Stimulated activated CD8-positive, alpha-beta memory T cell treated with anti-CD3 and anti-CD28 coated beads, Interleukin-7, amount 100 ng/mL, for 1 hour (primary cell): ENCODE results near the gene LAMB3.

Experiments
- DNase-seq, 2 donors: peaks; one replicate each; pipeline ENCODE4 v3.0.0-alpha.2; 2020; ENCODE audit warnings: low read depth in 2 of 2

The LAMB3 gene

DNA sequence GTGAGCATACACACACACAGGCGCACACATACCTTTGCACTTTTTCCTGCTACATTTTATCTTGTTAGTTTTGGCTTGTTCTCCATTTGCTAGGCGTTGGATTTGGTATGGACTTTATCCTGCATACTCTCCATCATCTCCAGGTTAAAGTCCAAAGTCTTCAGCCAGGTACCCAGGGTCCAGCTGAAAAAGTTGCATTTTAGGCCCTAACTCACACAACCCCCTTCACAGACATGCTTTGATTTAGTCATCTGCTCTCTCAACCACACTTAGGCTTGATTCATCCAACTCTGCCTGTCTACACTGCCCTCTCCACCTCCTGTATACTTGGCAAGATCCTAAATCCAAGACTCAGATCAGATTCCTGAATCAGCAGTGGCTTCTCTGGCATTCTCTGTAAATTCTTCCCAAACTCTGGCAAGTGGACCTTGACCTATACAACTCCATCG is 10.7 kb upstream of the LAMB3 start:
- DNase-seq = no peak

DNA sequence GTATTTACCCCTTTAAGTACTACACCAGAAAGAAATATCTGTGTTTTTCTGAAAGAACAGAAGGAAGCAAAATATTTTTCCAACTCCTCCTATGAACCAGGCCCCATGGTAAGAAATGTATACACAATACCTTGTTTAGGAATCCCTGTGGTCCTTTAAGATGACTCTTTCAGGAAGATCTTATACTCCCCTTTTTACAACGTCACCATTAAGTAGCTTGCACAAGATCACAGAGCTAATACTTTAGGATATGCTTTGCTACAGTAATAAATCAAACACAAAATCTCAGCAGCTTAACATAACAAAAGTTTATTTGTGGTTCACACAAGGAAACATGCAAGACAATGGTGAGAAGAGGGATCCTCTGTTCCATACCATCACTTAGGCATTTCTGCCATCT is 8.8 kb upstream of the LAMB3 start:
- DNase-seq = no peak

DNA sequence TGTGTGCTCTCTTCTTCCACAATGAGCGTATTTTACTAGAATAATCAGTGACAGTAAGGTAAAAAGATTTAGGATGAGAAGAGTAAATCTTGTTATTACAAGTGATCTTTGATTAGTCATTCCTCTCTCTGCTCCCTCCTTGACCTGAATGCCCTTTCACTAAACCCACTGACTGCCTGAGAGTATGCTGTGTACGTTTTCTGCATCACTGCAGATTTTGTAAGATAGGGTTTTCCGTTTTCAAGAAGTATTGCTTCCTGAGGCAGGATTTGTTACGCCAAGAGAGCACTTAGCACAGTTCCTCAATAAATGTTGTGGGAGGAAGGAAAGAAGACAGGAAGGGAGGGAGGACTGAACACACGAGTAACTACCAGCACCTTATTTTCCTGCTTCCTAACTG is 7.7 kb upstream of the LAMB3 start:
- DNase-seq = no peak

DNA sequence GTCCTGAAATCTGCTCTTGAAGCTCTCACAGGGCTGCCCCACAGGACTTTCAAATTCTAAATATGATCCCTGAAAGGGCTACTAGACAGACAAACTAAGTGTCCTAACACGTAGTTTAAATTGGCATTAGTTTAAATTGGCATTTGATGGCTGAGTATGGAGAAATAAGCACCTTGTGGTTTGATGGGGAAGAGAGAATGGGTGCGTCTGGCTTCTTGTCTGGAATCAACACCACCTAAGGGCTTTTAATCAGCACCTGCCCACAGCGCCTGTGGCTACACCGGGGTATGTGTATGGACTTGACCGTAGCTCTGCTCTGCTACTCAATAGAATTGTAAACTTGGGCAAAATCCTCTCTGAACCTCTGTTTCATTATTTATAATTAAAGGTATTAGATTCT is 5.7 kb upstream of the LAMB3 start:
- DNase-seq = no peak

DNA sequence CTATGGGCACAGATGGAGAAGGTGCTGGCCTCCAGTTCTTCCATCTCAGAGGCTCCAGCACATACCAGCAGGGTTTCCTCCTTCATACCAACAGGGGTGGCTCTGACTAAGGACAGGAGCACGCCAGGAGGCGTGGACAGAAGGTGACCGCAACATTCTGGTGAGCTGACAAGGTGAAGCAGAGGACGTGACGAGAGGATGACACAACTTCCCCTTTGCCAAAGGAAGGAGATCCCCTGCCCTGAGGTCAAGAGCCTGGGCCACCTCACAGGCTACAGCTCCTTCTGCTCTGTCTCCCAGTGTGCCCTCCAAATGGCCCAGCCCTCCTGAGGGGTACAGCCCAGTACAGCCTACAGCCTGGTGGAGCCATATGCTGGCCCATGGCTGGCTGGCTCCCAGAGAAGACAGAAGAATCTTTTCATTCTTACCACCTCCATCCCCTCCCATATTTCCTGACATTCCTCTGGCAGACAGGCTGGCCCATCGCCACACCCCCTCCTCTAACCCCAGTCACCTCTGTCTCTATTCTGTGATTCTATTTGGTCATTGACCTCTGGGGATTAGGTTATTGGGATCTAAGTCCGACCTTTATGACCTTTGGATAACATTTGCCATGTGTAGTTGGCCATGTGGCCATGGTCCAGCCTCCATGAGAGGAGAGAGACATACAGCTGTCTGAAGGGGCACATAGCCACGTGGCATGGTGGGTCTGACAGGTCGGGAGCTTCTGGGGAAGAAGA is 5.1 kb upstream of the LAMB3 start:
- DNase-seq = no peak

DNA sequence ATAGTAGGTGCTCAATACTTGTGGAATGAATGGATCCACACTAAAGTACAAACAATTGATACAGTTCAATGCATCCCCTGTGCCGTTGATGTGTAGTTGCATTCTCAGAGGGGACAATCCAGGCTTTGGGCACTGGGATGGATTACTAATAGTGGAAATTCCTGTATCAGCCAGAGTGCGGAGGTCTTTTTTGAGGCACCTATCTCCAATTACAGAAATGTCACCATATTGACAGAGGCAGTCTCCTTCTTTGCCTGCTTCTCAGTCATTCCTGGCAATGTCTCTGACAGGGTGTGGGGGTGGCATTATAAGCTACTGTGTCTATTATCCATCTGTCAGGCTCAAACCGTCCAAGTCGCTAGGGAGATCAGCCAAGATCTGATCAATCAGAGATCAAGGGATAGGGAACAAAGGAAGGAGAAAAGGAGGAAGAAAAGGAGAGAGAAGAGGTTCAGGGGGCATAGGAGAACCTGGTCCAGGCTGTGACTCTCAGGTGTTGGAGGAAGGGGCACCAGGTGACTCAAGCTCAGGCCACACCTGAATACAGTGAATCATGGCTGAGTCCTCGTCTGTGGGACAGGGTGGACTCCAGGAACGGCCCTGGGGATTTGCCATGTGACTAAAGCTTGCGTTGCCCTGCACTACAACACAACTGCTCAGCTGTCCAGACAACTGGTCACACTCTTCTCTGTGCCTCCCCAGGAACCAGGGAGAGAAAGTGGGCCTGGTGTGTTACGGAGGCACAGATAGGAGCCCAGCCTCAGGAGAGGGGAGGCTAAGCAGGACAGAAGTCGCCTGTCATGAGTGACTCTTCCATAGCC is 3.4 kb upstream of the LAMB3 start:
- no peak for DNase-seq

DNA sequence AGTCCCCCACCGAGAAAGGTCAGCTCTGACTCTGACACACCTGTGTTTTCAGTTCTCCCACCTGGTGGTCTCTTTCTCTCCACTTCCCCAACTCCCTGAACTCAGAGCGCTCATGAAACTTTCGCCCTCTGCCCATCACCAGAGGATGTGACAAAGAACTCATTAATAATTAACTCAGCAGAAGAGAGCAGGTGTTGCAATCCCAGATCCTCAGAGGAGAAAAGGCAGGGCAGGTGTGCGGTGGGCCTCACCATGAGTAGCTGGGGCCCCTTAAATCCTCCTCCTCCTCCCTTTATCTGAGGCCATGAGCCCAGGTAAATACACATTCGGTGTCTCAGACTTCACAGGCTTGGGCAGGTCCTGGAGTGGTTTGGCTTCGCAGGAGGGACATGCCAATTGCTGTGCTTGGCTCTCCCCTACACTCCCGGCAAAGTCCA is 1.7 kb upstream of the LAMB3 start:
- DNase-seq = no peak

DNA sequence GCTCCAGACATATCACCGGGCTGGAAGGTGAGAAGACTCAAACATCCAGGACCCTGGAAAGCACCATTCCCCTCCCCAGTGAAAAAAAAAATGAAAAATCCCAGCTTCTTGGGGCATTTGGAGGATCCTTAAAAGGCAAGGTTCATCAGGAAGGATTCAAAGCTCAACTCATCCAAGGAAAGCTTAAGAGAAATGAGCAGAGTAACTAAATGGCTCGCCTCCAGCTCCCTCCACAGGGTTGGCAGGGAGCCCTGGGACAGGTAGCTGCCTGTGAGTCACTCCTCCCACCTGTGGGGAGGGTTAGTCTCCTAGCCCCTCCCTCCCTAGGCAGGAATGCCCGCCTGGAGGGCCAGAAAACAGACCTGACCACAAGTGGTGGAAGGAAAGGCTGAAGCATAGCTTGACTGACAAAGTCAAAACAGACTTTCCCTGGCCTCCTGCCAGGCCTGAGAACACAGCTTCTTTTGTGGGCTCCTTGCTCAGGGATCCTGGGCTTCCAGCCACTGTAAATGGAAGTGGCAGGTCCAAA is 712 bp upstream of the LAMB3 start:
- DNase-seq = no peak

DNA sequence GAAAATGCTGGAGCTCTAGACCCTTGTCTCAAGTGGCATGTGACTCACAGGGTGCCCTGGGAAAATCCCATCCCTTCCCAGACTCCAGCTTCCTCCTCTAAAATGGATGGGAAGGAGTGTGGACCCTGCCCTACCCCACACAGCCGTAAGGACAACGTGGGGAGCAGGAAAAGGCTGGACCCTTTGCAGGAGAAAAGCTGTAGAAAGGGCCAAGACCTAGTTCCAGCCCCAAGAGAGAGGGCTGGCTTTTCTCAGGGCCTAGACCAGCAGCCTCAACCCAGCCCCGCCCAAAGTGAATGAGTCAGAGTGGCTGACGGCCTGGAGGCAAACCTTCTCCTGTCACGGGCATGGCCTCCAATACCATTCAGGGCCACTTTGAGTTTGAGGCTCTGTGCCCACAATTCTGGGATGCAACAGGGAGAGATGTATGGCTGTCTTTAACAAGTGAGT is 1.1 kb downstream of the LAMB3 start:
- no peak for DNase-seq

DNA sequence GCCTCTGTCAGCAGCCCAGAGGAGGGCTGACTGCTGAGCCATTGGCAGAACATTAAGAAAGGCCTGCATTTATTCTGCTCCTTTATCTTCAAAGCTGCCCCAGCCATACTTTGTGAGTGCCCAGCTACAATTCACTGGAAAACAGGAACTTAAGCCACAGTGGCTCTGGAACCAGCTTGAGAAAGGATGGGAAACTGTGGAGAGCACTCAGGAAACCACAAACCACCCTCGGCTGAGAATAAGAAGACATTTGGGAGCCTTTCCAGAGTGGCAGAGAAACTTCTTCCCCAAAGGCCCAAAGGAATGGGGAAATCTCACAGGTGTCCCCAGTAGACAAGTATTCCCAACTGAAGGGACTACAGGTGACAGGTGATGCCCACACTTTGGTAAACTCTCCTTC is 1.8 kb downstream of the LAMB3 start:
- no peak for DNase-seq

DNA sequence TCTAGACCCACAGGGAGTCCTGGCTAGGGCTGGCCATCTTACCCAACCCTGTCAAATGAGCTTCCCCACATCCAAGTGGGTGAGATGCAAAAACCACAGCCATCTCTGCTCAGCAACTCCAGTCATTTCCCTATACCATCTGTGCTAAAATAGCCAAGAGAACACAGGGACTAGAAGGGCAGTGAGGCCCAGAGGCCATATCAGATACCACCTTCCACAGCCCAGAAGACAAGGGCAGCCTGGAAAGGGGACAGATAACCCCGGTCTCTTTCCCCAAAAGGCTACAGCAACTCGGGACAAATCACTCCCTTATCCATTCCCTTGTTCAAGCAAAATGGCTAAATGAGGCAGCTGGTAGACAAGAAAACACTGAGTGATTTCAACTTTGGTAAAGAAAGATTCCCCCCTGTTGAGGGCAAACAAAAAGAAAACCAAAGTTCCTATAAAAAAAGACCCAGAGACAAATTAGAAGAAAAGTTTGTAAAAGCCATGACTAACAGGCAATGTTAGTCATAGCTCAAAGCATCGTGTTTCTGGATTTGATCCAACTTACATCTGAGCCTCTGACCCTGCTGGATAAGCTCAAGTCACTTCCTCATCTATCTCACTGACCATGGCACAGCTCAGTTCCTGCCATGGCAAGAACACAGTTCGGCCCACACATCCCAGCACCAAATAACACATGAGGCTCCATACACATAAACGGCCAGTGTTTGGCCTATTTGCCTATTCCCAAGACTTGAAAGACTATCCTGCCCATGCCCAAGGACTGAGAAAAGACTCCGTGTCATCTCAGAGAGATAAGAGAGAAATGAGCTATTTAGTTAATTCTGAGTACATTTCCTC is 3.1 kb downstream of the LAMB3 start:
- no peak for DNase-seq

DNA sequence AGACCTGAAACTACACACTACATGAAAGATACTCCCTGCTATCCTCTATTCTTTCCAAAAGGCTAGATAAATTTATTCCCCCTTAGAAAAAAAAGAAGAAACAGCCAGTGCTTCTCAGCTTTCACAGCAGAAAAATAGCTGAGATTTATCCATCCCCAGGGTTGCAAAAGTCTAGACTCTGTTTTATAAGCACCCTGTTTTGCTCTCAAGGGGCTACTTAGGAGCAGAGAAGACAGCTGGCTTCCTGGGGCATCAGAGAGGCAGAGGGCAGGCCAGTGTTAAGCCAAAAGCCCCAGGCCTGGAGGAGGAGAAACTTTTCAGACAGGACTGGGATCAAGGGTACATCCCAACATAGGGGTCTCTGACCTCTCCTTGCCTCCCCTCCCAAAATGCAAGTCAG is 3.9 kb downstream of the LAMB3 start:
- DNase-seq = no peak

DNA sequence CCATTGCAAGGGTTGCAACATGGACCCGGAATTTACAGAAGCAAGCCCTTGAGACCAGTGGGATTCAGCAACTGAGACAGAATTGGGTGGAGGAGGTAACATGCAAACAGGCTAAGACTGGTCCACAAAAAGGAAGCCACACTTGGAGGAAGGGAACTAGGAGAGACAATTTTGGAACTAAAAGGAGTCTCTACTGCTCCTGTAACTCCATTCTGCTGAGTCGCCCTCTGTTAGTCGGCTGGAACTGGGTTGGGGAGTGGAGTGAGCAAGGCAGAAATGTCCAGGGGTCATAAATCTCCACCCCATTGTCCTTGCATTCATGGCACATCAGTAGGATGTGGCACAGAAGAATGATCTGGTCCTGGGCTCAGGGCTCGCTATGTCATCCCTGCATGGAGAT is 5.1 kb downstream of the LAMB3 start:
- no peak for DNase-seq

DNA sequence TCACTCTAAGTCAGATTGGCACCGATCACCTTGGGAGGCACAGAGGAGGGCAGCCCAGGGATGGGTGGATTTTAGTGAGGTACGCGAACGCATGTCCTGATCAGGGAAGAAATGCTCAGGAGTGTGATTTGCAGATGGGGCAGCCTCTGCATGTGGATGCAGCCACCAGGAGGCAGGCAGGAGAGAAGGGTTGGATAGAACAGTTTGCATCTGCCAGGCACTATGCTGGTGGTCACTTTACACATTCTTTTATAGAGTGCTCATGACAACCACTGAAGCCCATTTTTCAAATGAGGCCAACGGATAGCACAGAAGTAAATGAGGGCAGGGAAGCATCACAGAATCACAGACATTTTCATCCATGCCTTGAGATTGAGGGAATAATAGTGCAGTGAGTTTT is 5.7 kb downstream of the LAMB3 start:
- no peak for DNase-seq

DNA sequence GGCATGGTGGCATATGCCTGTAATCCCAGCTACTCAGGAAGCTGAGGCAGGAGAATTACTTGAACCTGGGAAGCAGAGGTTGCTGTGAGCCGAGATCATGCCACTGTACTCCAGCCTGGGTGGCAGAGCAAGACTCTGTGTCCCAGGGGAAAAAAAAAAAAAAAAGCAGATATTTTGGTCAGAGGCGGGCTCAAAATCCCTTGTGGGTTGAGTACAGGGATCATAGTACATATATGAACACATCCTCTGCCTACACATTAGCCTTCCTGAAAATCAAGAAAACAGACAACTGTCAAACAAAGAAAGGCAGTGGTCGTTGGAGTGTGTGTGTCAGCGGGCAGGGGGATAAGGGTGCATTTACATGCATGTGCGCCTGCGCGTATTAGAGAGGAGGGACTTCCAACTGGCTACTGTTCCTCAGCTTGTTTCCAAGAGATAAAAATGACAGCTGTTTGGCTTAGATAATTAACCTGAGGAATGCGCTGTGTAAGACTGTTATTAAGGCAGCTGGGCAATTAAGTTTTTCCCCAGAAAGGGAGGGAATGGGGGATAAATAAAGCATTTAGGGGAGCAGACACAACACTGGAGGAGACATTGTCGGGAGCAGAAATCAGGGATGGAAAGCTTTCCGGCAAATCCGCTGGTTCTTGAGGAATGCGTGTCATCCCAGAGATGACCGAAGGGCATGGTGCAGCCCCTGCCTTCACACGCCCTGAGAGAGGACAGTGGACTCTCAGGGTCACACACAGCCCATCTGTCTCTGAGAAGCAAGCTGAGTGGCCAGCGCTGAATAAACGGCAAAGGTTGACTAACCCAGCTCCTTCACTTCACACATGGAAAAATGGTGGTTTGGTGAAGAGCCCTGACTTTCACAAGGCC is 6.4 kb downstream of the LAMB3 start:
- no peak for DNase-seq

DNA sequence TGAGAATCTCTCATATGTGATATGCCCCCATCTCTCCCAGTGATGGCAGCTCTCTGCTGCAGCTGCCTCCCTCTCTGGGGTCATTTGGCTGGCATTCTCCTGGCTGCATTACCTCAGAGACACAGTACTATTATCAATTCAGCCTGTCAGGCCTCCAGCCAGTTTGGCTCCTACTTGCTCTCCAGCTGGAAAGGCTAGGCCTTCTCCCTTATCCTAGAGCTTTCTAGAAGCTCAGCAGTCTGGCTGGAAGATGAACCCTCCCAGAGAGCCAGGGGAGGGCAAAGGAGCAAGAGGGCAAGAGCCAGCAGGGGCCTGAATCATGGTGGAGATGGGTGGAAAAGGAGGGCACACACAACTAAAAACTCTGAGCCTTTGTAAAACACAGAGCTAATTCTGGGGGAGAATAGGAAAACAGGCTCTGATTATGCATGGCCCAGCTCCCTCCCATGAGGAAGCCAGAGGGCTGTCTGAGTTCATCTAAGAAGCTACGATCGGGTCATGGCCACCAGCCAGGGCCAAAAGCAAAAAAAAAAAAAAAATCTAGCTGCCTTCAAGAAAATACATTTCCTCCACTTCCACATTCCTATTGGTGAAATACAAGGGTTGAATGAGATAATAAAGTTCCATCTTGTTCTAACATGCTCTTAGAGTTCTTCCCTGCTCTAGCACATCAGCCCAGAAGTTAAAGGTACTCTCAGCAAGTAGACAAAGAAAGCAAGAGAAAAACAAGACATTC is 8.8 kb downstream of the LAMB3 start:
- no peak for DNase-seq

DNA sequence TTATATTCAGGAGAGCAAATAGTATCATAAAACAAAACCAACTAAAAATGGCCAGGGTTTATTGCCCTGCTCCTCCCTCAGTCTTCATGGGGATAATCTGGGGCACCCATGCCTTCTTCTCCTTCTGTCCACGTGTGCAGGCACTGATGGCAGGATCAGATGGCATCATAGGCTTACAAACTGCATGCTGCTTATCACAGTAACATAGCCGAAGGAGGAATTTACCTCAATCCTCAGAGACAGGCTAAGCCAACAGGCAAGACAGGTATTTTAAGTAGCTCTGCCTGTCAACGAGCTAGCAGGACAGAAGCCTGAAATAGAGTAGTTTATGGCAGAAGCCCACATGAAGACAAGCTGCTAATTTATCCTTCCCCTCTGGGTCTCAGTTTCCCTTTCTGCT is 9.4 kb downstream of the LAMB3 start:
- no peak for DNase-seq

DNA sequence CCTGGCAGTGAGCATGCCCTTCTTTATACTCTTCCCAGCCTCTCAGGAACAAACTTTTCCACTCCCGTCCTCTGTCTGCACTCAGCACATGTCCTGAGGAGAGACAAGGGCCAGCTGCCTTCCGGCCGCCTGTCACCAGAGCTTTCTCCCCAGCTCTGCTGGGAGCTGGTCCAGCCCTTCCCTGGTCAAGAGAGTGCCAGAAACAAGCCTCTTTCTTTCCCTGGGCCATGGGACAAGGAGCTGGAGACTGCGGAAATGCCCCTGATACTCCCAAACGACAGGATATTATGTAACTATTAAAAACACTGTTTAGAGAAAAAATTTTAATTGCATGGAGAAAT is 10.4 kb downstream of the LAMB3 start:
- no peak for DNase-seq

DNA sequence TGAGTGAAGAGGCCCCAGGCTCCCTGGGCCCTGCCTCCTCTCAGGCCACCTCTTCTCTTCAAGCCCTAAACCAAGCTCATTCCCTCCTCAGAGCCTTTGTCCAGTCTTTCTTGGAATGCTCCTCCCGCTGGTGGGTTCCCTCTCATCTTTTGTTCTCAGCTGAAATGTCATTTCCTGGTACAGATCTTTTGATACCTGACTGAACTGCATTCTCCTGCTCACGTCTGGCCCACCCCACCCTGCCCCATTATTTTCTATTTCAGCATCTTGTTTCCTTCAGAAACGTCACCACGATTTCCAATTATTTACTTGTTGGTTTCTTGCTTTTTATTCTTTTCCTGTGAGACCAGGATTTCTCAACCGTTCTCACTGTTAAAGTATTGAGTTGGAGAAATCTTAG is 16.4 kb downstream of the LAMB3 start:
- no peak for DNase-seq

DNA sequence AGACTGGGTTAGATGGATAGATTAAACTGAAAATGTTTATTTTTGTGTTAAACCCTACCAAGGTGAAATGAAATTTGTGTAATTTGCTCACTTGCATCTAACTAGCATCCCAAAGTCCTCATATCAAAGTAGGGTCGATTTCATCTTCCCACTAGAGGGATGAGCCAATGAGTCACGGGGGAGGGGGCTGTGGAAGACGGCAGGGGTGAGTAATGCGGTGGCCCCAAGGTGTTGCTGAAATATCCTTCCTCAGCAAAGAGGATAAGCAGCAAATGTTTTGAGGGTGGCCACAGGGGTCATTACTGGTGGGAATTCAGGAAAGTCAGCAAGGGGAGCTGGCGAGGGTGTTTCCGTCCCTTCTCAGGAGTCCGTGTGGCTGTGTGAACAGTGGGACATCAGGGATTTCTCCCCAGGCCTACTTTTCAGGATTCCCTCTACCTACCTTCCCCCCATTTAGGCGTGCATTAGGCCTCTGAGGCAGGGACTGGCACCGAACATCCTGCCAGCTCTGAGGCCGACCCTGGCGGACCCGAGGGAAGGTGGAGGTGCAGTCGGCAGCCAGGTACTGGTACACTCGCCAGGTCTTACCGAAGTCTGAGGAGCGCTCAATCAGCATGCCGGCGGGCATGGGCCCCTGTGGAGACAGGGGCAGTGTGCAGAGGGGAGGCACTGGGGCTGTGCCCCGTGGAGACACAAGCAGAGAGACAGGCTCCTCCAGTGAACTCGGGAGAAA is 18.1 kb downstream of the LAMB3 start:
- no peak for DNase-seq
